PFSK-1 (cell line): ENCODE data around the gene AKAP13.

ENCODE experiments used
- FOXP2 ChIP-seq: optimal IDR thresholded peaks from 2 replicates; pipeline ENCODE3; 2011; ENCODE audit warnings: borderline replicate concordance, control low read depth, inconsistent platforms; ENCODE audit not compliant: insufficient read depth; ENCODE audit errors: extremely low read length, extremely low read depth
- POLR2AphosphoS5 ChIP-seq: IDR thresholded peaks from 2 replicates; pipeline ENCODE4 v1.6.1; 2012; ENCODE audit warnings: low read depth, mild to moderate bottlenecking, control low read depth, low read length, moderate library complexity
- SIN3A ChIP-seq: IDR thresholded peaks from 2 replicates; pipeline ENCODE4 v1.6.1; 2012; ENCODE audit warnings: mild to moderate bottlenecking, low read length, moderate library complexity, borderline replicate concordance; ENCODE audit not compliant: insufficient read depth
- TAF1 ChIP-seq: IDR thresholded peaks from 2 replicates; pipeline ENCODE4 v1.6.1; 2012; ENCODE audit warnings: low read length, control low read depth, borderline replicate concordance; ENCODE audit not compliant: insufficient read depth
- TF ChIP-seq, protein P1 (sequence below), 2 experiments: IDR thresholded peaks; 2 replicates each; pipeline versions ENCODE4 v1.6.1 to v1.8.0; 2011 to 2012; ENCODE audit warnings: low read depth in 2 of 2, low read length in 2 of 2, control low read depth in 1 of 2, inconsistent platforms in 1 of 2, mild to moderate bottlenecking in 1 of 2, moderate library complexity in 1 of 2; ENCODE audit not compliant: insufficient read depth in 1 of 2

Gene AKAP13

GRCh38 chr15:85542895-85543331, 162.5 kb downstream of the AKAP13 start:
- no peak for TF ChIP-seq SIN3A
- TF ChIP-seq, protein P1, sequence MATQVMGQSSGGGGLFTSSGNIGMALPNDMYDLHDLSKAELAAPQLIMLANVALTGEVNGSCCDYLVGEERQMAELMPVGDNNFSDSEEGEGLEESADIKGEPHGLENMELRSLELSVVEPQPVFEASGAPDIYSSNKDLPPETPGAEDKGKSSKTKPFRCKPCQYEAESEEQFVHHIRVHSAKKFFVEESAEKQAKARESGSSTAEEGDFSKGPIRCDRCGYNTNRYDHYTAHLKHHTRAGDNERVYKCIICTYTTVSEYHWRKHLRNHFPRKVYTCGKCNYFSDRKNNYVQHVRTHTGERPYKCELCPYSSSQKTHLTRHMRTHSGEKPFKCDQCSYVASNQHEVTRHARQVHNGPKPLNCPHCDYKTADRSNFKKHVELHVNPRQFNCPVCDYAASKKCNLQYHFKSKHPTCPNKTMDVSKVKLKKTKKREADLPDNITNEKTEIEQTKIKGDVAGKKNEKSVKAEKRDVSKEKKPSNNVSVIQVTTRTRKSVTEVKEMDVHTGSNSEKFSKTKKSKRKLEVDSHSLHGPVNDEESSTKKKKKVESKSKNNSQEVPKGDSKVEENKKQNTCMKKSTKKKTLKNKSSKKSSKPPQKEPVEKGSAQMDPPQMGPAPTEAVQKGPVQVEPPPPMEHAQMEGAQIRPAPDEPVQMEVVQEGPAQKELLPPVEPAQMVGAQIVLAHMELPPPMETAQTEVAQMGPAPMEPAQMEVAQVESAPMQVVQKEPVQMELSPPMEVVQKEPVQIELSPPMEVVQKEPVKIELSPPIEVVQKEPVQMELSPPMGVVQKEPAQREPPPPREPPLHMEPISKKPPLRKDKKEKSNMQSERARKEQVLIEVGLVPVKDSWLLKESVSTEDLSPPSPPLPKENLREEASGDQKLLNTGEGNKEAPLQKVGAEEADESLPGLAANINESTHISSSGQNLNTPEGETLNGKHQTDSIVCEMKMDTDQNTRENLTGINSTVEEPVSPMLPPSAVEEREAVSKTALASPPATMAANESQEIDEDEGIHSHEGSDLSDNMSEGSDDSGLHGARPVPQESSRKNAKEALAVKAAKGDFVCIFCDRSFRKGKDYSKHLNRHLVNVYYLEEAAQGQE (IDR thresholded peaks at IDR 0.05; ENCODE audit: insufficient read depth in 1 of 2, low read depth in 2 of 2, low read length in 2 of 2) = no peak
- no peak for TF ChIP-seq TAF1
- no peak for TF ChIP-seq FOXP2
- no peak for TF ChIP-seq POLR2AphosphoS5

DNA sequence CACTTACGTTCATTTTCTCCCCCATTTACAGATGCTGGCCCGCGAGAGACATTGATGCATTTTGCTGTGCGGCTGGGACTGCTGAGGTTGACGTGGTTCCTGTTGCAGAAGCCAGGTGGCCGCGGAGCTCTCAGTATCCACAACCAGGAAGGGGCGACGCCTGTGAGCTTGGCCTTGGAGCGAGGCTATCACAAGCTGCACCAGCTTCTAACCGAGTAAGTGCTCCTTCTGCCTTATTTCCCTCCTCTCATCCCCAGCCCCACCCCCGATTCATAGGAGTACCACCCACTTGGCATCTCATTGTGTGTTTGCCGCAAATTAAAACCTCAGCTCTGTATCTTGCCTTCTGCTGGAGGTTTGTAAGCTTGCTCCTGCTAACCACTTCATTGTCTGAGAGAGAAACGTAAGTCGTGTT, 163.3 kb downstream of the AKAP13 start:
- no peak for TF ChIP-seq POLR2AphosphoS5
- TF ChIP-seq, protein P1 (IDR thresholded peaks at IDR 0.05; ENCODE audit: insufficient read depth in 1 of 2, low read depth in 2 of 2, low read length in 2 of 2) = no peak
- TF ChIP-seq TAF1 = no peak
- no peak for TF ChIP-seq SIN3A
- no peak for TF ChIP-seq FOXP2

GRCh38 chr15:85545185-85545584, 164.8 kb downstream of the AKAP13 start:
- TF ChIP-seq SIN3A = no peak
- no peak for TF ChIP-seq TAF1
- no peak for TF ChIP-seq POLR2AphosphoS5
- no peak for TF ChIP-seq FOXP2
- TF ChIP-seq, protein P1 (IDR thresholded peaks at IDR 0.05; ENCODE audit: insufficient read depth in 1 of 2, low read depth in 2 of 2, low read length in 2 of 2) = no peak

DNA sequence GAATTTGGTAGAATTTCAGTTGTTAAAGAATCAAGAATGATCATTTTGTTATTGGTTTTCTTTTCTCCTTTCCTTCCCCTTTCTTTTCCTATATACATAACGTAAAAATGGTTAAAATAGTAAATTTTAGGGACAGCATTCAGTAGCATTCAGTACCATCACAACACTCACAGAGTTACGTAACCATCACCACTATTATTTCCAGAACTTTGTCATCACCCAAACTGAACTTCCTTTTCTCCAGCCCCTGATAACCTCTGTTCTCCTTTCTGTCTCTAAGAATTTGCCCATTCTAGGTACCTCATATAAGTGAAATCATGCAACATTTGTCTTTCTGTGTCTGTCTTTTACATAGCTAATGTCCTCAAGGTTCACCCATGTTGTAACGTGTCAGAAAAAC, 165.3 kb downstream of the AKAP13 start:
- no peak for TF ChIP-seq POLR2AphosphoS5
- no peak for TF ChIP-seq FOXP2
- TF ChIP-seq TAF1 = no peak
- TF ChIP-seq SIN3A = no peak
- TF ChIP-seq, protein P1 (IDR thresholded peaks at IDR 0.05; ENCODE audit: insufficient read depth in 1 of 2, low read depth in 2 of 2, low read length in 2 of 2) = no peak

GRCh38 chr15:85547386-85547785, 167.0 kb downstream of the AKAP13 start:
- TF ChIP-seq SIN3A = no peak
